Germinal center (tissue), 1 donor: ENCODE measurements around the gene HOXA9.

ENCODE experiments used
- DNase-seq: peaks from one replicate; pipeline ENCODE4 v3.0.0; 2012; ENCODE audit warnings: mixed read lengths, low spot score

The HOXA9 gene

DNA sequence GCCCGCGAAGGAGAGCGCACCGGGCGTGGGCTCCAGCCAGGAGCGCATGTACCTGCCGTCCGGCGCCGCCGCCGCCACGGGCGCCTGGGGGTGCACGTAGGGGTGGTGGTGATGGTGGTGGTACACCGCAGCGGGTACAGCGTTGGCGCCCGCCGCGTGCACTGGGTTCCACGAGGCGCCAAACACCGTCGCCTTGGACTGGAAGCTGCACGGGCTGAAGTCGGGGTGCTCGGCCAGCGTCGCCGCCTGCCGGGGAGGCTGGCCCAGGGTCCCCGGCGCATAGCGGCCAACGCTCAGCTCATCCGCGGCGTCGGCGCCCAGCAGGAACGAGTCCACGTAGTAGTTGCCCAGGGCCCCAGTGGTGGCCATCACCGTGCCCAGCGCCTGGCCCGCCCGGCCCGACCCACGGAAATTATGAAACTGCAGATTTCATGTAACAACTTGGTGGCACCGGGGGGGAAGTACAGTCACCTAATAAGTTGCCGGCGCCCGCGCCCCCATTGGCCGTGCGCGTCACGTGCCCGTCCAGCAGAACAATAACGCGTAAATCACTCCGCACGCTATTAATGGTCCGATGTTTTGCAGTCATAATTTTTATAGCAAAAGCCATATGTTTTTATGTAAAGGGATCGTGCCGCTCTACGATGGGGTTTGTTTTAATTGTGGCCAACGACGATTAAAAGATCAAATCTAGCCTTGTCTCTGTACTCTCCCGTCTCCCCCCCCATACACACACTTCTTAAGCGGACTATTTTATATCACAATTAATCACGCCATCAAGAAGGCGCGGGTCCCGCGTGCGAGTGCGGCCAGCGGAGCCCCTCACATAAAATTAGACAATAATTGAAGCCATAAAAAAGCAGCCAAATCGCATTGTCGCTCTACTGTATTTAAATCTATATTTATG lies at the start of gene HOXA9:
Gene HOXA9 (minus strand): TSS at position 449 of the 907 bp plus-strand sequence. CDS start 80 bp downstream, at position 369.
- DNase-seq: no peak

DNA sequence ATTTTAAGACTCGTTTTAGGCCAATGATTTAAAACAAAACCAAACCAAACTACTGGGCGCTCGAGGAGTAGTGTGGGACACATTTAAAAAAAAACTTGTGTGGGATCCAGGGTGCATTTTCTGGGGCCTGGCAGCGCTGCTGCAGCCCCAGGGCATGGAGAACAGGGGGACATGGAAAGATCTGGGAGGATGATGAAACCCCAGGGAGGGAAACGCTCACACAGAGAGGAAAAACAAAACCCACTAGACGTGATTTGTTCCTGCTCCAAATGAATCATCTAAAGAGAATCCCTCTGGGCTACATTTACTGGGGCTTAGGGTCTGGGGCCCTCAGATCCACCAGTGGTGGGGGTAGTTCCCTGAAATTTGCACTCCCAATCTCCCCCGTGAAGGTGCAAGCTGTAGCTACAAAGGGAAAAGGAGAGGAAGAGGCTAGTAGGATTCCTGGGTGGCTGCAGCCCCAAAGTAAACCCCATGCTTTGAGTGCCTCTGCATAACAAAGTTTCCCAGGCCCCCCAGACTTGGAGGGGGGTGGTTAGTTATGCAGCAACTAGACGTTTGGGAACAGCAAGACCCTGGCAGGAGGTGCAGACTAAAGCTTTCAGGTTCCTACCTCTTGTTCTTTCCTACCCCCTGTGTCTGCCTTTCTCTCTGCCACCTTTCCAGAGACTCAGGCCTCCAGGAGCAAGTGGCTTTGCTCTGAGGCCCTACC lies 49.1 kb upstream of the HOXA9 start:
- DNase-seq: no peak

DNA sequence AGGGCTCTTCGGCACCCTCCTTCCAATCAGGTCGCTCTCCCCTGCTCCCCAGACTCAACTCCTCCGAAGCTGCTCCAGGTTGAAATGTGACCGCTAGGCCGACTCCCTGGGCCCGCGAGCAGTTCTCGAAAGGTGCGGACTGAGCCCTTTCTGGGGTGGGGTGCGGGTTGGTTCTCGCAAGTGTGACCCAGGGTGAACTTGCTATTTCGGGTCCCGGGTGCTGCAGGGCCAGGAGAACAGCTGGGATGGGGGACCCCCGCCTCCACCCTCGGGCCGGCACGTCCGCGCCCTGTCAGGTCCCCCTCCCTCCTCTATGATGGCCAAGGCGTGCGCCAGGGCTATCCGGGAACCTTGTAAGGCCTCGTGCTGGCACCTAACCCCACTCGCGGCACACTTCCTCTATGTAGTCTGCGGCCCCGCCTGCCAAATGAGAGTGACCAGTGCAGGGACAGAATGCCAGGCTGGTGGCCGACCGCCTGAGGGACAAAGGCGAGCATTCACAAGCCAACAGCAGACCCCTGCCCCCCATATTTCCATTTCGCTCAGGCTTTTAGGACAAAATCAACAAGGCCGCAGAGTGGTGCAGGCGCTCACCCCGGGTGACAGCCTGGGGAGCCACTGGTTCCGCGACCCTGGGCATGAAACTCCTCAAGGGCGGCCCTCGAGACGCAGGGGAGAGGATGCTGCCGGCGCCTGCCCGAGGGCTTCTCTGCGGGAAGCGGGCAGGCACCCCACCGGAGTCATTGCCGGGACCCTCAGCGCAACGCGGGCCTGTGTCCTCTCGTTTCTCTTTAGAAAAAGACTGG lies 48.3 kb upstream of the HOXA9 start:
- no peak for DNase-seq

DNA sequence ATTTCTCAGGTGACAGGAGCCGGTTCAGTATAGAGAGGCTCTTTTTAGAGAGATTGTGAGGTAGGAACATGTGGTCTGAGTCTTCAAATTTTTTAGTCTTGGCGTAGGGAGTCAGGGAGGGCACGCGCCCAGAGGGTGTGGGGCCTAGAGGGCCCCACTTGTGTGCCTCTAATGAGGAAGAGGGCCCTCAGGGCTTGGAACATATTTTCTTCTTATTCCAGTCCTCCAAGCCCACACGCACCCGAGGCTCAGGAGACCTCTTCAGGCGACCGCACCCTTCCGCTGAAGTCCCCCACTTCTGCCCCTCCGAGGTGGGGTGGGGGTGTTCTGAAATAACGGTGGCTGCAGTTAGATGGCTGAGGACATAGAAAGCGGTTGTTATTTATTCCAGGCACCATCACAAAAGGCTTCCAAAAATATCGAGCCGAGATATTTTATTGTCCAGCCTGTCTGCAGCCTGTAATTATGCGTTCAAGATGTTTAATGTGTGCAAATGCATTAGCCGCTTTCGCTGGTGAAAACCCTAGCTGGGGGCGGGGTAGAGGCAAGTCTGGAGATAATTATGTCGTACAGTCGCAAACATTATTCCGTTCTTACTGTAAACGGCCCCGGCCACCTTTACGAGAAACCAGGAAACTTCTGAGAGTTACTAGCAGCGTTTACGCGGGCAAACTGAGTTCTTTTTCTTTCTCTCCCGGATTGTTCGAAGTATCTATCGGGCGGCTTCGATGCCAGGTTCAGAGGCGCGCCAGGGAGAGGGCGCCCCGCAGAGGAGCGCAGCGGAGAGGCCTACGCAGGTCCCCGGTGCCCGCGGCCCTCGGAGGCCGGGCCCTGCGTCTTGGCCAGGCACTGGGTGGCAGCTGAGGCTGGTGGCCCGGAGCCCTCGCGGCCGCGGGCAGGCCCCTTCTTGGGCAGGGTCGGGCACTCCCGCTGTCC lies 47.4 kb upstream of the HOXA9 start:
- DNase-seq: no peak

DNA sequence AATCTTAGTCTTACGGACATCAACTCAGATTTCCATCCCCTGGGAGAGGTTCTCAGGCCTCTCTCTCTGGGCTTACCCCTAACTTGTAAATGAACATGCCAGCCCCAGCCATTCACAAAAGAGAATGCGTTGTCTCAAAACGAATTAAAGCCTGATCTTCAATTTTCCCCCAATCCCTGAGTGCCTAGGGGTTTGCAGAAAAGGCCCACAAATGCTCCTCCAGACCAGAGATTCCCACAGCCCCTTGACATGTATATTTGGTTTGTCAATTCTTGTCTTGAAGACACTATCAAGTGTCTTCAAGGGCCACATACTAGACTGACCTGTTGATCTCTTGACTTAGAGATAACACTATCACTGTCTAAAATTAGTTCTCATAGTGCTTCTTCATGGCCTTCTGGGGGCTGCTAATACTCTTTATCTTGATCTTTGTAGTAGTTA lies 46.4 kb upstream of the HOXA9 start:
- no peak for DNase-seq

DNA sequence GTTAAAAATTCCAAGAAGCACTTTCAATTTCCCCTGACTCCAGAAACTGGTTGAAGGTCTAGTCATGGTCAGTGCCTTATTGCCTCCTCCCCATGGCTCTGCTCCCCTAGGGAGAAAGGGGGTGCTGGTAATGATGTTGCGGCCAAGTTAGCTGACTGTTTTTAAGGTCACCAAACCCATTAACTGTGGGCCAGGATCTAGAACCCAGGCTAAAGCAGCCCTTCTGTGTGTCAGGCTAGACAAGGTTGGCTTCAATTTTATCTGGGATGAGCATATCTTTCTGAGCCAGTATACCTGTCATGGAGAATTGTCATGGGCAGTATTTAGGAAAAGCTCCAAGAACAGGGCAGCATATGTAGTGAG lies 45.7 kb upstream of the HOXA9 start:
- DNase-seq: no peak

DNA sequence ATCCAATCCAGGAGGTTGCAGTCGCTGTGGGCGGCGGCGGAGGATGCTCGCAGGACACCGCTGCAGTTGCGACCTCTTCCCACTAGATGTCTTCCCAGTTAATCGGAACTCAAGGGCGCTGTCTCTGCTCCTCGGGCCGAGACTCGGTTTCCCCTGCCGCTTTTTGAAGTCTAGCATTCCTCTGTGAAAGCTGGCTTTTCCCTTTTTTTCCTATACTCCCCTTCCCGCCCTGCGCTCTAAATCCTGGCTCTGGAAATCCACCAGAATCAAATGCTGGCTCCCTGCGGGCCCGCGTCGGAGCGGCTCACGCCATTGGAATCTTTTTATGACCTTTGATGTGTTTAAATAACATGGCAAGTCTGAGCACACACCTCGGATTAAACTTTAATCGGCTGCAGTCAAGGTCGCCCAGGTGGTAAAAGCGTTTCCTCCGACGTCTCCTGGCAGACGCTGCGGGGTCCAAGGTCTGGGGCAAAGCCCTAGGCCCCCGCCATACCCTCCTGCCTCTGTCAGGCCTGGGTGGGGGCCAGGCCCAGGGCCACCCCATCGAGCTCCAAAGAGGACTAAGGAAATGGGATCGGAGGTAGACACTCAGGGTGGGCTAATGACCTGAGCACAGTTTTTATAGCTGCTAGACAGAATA lies 45.2 kb upstream of the HOXA9 start:
- peak; percentile 59 for DNase-seq

DNA sequence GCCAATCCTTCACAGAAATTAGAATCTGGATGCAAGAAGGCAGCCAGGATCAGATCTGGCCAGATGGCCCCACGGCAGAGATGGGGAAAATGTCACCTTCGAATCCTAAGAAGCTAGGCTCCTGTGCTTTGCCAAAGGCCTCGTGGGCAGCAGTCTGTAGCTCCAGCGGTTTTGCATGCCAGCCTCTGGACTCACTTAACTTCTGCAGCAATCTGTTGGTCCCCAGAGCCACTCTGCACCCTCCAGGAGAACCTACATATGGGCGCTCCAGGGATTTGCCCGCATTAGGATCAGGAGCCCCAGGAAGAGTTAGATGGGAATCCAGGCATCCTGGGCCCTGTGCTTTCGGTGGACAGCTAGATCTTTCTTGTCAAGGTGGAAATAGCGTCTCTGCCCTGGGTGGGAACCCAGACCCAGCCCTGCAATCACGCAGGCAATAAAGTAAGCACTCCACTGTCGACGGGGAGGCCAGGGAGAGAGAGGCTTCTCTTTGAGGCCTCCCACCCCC lies 44.6 kb upstream of the HOXA9 start:
- no peak for DNase-seq

DNA sequence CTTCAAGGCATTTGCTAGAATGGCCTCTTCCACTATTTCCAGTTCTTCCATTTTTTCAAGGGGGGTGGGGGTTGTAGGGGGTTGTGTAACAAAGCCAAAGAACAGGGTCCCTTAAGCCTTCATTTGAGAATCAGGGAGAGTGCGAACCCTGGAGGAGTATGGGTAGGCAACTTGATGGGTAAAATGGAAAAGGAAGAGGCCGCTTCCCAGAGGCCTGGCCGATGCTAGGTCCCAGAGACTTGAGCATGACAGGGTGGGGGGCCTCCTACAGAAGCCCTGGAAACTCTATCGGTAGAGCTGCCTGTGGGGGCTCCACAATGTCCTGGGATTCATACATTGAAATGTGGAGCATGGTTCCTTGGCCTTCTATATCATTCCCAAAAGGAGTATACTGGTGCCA lies 43.7 kb upstream of the HOXA9 start:
- no peak for DNase-seq

DNA sequence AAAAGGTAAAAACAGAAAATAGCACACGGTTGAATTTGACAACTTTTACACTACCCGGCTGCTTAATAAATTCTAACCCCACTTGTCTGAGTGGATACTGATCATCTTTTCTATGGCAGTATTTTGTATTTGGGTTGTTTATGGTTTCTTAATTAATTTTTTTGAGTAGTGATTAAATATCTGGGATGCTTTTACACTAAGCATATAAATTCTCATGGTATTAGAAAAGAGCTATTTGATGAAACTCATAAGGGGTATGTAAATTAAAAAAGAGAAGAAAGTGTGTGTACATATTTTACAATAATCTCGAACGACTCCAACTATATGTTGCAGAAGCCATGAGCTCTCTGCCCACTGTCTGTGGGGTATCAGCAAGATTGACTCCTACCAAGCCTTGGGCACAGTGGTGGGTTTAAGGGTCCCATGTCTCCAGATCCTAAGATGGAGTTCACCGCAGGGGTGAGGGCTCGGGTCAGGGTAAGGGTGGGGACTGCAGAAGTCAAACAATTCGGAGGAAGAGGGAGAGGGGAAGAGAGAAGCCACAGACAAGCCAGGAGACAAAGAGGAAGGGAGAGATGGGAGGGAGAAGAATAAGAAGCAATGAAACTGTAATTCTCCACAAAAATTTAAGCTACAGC lies 42.1 kb upstream of the HOXA9 start:
- no peak for DNase-seq

DNA sequence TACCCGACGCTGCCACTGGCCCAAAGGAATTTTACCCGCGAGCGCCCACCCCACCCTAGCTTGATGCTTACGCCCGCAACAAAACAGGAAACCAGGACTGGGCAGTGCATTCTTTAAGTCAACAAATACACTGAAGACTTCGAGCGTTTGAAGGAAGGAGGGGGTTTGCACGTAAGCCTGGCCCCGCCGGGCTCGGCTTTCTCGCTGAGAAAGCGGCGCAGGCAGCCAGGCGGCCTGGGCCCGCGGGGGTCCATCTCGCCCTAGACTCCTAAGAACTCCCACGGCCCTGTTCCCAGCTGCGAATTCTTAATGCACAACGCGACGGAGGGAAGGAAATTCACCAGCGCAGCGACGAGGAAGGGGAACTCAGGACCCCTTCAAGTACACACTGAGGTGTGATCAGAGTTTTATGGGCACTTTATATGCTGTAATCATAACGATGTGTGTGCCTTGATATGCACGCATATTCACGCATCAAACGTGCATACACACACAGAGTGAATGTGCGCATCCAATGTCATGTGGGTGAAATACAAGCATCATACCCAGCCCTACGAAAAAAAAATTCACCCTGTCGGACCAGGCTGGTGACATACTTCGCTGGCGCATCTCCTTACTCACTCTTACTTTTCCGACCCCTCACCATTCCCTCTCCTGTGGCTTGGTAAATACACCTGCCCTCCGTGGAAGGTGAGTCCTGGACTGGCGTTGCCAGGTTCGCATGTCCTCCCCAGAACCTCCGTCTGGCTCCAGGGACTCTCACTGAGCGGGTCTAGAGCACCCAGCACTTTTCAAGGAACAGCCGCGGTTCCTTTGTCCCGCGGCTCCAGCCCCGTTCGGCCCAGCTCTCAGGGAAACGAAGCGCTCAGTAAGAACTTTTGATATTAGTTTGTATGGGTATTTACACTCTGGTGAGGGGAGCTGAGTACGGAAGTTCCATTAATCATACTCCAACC lies 40.3 kb upstream of the HOXA9 start:
- DNase-seq: no peak

DNA sequence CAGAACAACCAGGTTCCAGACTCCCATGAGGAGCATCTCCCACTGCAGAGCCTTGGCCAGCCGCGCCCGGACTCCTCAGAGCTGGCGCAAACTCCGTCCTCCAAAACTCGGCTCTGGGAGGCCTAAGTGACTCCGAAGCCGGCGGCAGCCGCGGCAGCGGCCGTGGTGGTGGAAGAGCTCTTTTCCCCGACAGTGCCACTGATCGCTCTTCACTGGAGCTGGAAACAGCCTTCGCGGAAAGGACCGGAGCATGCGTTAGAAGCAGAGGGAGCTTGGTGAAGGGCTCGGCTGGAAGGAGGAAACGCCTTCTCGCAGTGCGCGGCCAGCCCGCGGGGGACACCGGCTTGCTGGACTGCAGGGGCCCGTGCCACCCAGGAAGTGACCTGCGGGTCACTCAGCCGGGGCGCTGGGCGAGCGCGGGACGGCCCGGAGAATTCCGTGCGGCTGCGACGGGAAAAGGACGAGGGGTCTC lies 39.5 kb upstream of the HOXA9 start:
- no peak for DNase-seq

DNA sequence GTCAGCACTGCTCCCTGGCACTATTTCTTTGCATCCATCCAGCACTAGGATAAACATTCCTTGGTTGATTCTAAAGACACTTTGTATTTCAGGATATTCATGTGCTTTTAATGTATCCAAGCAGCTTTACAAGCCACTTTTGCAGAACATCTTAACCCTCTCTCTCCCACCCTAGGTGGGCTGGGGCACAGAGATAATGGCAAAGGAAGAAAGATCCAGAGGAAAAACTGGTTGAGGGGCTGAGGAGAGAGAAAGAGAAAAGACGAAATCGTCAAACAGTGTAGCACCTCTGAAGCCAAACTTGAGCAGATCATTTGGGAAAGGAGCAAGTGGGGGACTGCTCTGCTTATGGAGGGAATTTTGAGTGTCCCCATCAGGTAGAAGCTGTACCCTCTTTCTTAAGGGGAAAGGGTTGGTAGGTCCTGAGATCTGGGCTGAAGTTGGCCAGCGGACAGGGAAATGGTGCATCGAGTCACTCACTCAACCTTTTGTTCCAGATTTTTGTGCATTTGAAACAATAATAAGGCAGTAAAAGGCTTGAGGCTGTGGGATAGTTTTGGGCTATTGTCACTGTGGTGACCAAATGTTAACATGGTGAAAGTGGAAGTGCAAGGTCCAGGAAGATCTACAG lies 38.7 kb upstream of the HOXA9 start:
- no peak for DNase-seq

DNA sequence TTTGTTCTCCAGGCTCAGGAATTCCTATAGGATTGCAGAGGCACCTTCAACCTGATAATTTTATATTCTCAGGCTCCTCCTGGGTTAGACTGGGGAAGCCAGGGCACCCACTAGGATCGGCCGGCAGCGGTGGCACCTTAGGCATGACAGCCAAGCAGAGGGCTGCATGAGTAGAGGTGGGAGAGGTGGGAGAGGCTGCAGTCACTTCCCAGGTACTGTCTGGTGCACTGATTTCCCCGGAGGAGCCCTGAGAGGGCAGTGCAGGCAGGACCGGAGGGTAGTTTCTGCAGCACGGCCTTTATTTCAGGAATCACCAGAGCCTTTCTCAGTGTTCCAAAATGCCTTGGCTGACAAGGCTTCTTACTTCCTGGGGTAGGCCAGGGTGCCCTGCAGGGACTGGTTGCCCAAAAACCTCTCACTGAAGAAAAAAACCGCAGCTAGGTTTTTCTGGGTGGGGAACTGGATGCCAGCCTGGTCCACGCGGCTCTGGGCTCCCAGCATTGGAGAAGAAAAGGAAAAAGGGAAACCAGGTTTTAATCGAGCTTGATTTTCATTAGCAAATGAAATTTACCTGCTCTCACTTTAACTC lies 38.1 kb upstream of the HOXA9 start:
- no peak for DNase-seq

DNA sequence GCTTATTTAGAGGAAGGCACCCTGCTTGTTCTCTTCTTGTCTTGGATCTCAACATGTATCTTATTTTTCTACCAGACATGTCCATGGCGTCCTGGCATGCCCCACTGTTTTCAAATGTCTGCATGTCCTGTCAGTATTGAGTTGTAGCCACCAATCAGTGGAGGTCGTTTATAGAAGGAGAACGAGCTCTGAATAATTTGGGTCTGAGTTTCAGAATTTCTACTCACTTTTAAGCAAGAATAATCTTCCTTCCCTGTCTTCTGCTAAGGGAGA lies 37.5 kb upstream of the HOXA9 start:
- DNase-seq: no peak

DNA sequence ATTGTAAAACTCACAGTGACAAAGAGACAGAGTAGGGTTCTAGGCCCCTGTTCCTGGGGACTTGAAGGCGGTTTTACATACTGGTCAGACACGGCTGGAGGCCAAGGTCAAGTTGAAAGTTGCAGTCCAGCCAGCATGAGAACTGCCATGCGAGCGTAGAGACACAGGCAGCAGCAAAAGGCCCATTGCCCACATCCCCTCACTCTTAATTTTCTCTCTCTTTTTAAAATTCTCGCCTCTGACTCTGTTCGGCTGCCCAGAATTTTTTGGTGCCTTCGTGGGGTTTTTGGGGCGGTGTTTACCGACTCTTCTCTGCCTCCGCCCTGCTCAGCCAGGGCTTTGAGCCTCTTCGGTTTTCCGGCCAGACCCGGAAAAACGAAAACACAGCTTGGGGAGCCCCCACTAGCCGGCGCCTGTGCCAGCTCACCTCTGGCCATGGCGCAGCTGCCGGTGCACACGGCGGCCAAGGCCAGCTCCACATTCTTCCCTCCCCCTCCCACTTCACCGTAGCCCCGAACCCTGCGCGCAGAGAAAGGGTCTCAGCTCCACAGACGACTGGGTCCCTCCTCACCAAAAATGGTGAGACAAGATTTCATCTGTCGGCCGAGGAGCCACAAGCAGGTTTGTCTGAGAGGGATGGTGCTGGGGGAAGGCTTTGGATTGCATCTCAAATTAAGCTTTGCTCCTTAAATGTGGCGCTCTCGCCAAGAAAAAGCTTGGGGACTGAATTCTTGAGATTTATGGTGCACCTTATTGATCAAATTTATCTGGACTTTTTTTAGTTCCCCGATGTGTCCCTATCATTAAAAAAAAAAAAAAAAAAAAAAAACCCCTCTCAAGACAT lies 36.9 kb upstream of the HOXA9 start:
- DNase-seq: no peak

DNA sequence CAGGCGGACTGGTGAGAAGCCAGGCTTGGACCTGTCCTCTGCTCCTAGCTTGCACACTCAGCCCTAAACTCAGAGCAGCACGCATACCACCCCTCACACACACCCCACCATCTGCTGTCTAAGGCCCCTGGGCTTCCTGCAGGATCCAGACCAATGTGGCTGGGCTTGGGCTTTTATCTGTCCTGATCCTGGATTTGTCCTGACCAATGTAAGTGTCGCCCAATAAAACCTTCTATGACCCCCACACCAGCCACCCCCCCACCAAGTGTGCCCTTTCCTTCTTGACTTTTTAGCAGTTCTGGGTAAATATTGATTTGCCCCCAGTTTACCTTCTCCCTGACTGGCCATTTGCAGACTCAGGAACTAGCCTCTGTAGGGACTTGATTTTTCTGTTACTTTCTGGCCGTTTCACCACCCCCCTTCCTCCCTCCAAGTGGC lies 36.3 kb upstream of the HOXA9 start:
- no peak for DNase-seq
